IMR-90 (cell line): ENCODE measurements around the gene LDLRAD3. TPM values are rescaled to one million over a fixed set of nuclear protein-coding genes. Genes with fewer than 3 reads are reported as not detected.

Experiments
- ATAC-seq: fragments of 200-7000 bp; cut with Tn5 transposase; 2 replicates; pipeline ENCODE4 v1.9.1; 2020; ENCODE audit warnings: low read depth, mild to moderate bottlenecking, moderate library complexity
- BruUV-seq: library from RNA; stranded (reverse); fragments of 400-500 nt; replicated peaks from 2 replicates; lab custom pipeline; 2021; lab: Mats Ljungman, UMichigan
- CTCF ChIA-PET: fragments of 300-600 bp; formaldehyde crosslinking; extraction: SDS; loops from one replicate; lab custom pipeline; 2021; ENCODE audit warnings: antibody characterized with exemption; lab: Yijun Ruan, JAX
- POLR2A ChIA-PET: fragments of 300-600 bp; sonication (Branson Sonifier 250); formaldehyde crosslinking; loops from one replicate; lab custom pipeline; 2022; ENCODE audit warnings: antibody characterized with exemption; ENCODE audit not compliant: unreplicated experiment; lab: Charles Lee
- DNase-seq: peaks from one replicate; pipeline ENCODE4 v3.0.0; 2013
- H2AFZ ChIP-seq: replicated peaks from 2 replicates; pipeline ENCODE3; 2013; ENCODE audit warnings: low read length, mild to moderate bottlenecking; ENCODE audit not compliant: poor library complexity
- H2AK5ac ChIP-seq: 2 replicates; pipeline ENCODE4 v1.6.1; 2013; ENCODE audit warnings: low read depth, low read length, inconsistent platforms
- H2AK9ac ChIP-seq: replicated peaks from 2 replicates; pipeline ENCODE3; 2013; ENCODE audit warnings: mild to moderate bottlenecking, low read depth, low read length, moderate library complexity; ENCODE audit not compliant: poor library complexity
- H2BK120ac ChIP-seq: 2 replicates; pipeline ENCODE4 v1.6.1; 2013; ENCODE audit warnings: low read depth, low read length, inconsistent platforms
- H2BK15ac ChIP-seq: 3 replicates; pipeline ENCODE4 v1.6.1; 2013; ENCODE audit warnings: low read depth, low read length, inconsistent platforms
- H2BK20ac ChIP-seq: 2 replicates; pipeline ENCODE4 v1.6.1; 2013; ENCODE audit warnings: low read depth, mild to moderate bottlenecking, inconsistent platforms, low read length, moderate library complexity
- H2BK5ac ChIP-seq: 2 replicates; pipeline ENCODE4 v1.6.1; 2013; ENCODE audit warnings: mild to moderate bottlenecking, low read depth, low read length, inconsistent platforms; ENCODE audit not compliant: poor library complexity, severe bottlenecking
- H3K14ac ChIP-seq: replicated peaks from 2 replicates; pipeline ENCODE4 v1.6.1; 2013; ENCODE audit warnings: low read depth, low read length, inconsistent platforms
- H3K18ac ChIP-seq: 2 replicates; pipeline ENCODE4 v1.6.1; 2013; ENCODE audit warnings: low read depth, low read length, control low read depth
- H3K23ac ChIP-seq: 2 replicates; pipeline ENCODE4 v1.6.1; 2013; ENCODE audit warnings: low read depth, low read length, inconsistent platforms
- H3K27ac ChIP-seq: 2 replicates; pipeline ENCODE4 v1.5.1; 2013; ENCODE audit warnings: mild to moderate bottlenecking, control low read depth, low read length; ENCODE audit not compliant: insufficient read depth
- H3K27me3 ChIP-seq: 2 replicates; pipeline ENCODE4 v1.6.1; 2013; ENCODE audit warnings: low read length; ENCODE audit not compliant: control insufficient read depth, insufficient read depth
- H3K36me3 ChIP-seq: 2 replicates; pipeline ENCODE4 v1.6.1; 2013; ENCODE audit warnings: low read length, mixed read lengths; ENCODE audit not compliant: control insufficient read depth, insufficient read depth
- H3K4ac ChIP-seq: 2 replicates; pipeline ENCODE4 v1.6.1; 2013; ENCODE audit warnings: low read depth, low read length, inconsistent platforms
- H3K4me1 ChIP-seq: 2 replicates; pipeline ENCODE4 v1.6.1; 2013; ENCODE audit warnings: low read length, mixed read lengths; ENCODE audit not compliant: control insufficient read depth, insufficient read depth
- H3K4me2 ChIP-seq: 2 replicates; pipeline ENCODE4 v1.6.1; 2013; ENCODE audit warnings: low read depth, mild to moderate bottlenecking, control low read depth, low read length, moderate library complexity
- H3K4me3 ChIP-seq: 2 replicates; pipeline ENCODE4 v1.5.1; 2013; ENCODE audit warnings: low read depth, mild to moderate bottlenecking, control low read depth, low read length, moderate library complexity; ENCODE audit not compliant: insufficient read depth
- H3K56ac ChIP-seq: 2 replicates; pipeline ENCODE4 v1.6.1; 2013; ENCODE audit warnings: low read length, inconsistent platforms; ENCODE audit not compliant: insufficient read depth; ENCODE audit errors: extremely low read depth
- H3K79me1 ChIP-seq, 2 experiments: 2 replicates each; pipeline ENCODE4 v1.6.1; 2013; ENCODE audit warnings: low read length in 2 of 2, inconsistent platforms in 1 of 2, low read depth in 1 of 2
- H3K9ac ChIP-seq: 2 replicates; pipeline ENCODE4 v1.6.1; 2013; ENCODE audit warnings: low read depth, low read length, control low read depth
- H3K9me1 ChIP-seq: 2 replicates; pipeline ENCODE4 v1.6.1; 2013; ENCODE audit warnings: low read length, inconsistent platforms; ENCODE audit not compliant: insufficient read depth
- H3K9me3 ChIP-seq: 2 replicates; pipeline ENCODE4 v1.6.1; 2013; ENCODE audit warnings: low read length; ENCODE audit not compliant: control insufficient read depth, insufficient read depth
- H4K20me1 ChIP-seq: 2 replicates; pipeline ENCODE4 v1.6.1; 2013; ENCODE audit warnings: low read length, inconsistent platforms; ENCODE audit not compliant: insufficient read depth
- H4K5ac ChIP-seq: 2 replicates; pipeline ENCODE4 v1.6.1; 2013; ENCODE audit warnings: mild to moderate bottlenecking, low read depth, low read length, control low read depth
- H4K8ac ChIP-seq, 2 experiments: 2 replicates each; pipeline ENCODE4 v1.6.1; 2013; ENCODE audit warnings: low read depth in 2 of 2, low read length in 2 of 2, control low read depth in 1 of 2, inconsistent platforms in 1 of 2
- H4K91ac ChIP-seq: 2 replicates; pipeline ENCODE4 v1.6.1; 2013; ENCODE audit warnings: low read depth, low read length, inconsistent platforms; ENCODE audit not compliant: insufficient read depth
- BHLHE40 ChIP-seq: fragments of 150-350 bp; IDR thresholded peaks from 2 replicates; pipeline ENCODE4 v1.6.1; 2016; ENCODE audit warnings: mild to moderate bottlenecking, low read depth, low read length
- CEBPB ChIP-seq: IDR thresholded peaks from 2 replicates; pipeline ENCODE4 v1.6.1; 2012; ENCODE audit warnings: low read depth, low read length, improper control_type of control experiment
- CHD1 ChIP-seq: IDR thresholded peaks from 2 replicates; pipeline ENCODE4 v1.6.1; 2012; ENCODE audit warnings: low read depth, low read length, improper control_type of control experiment
- FOS ChIP-seq: fragments of 150-350 bp; IDR thresholded peaks from 2 replicates; pipeline ENCODE4 v1.6.1; 2016; ENCODE audit warnings: low read depth, low read length
- MAZ ChIP-seq: IDR thresholded peaks from 2 replicates; pipeline ENCODE4 v1.6.1; 2012; ENCODE audit warnings: low read depth, mild to moderate bottlenecking, low read length, improper control_type of control experiment, moderate library complexity, borderline replicate concordance
- RAD21 ChIP-seq: IDR thresholded peaks from 2 replicates; pipeline ENCODE4 v1.6.1; 2012; ENCODE audit warnings: low read length, improper control_type of control experiment
- RFX5 ChIP-seq: IDR thresholded peaks from 2 replicates; pipeline ENCODE4 v1.8.0; 2012; ENCODE audit warnings: low read depth, mild to moderate bottlenecking, low read length, moderate library complexity
- SMC3 ChIP-seq: fragments of 150-350 bp; IDR thresholded peaks from 2 replicates; pipeline ENCODE4 v1.6.1; 2016; ENCODE audit warnings: low read depth, mild to moderate bottlenecking, antibody characterized with exemption, low read length, moderate library complexity
- WGBS, 2 experiments: methylation state at CpG; one replicate each; pipeline versions ENCODE4 v1.1.5 to v1.1.7; 2013; ENCODE audit warnings: missing lambda C conversion rate in 2 of 2; ENCODE audit not compliant: insufficient read length in 1 of 2; ENCODE audit errors: extremely low coverage in 2 of 2; 5-methylcytosine and 5-hydroxymethylcytosine counted together
- dilution Hi-C: fragments of 300-500 bp; cut with HindIII; formaldehyde crosslinking; loops from one replicate; pipeline ENCODE4 v1.14.3; 2018; ENCODE audit warnings: low sequenced_read_pairs; ENCODE audit not compliant: unreplicated experiment
- in situ Hi-C: fragments of 300-500 bp; cut with MboI; formaldehyde crosslinking; loops from 3 replicates; pipeline ENCODE4 v1.14.3; 2019; ENCODE audit warnings: low sequenced_read_pairs, inconsistent platforms, mixed read lengths
- intact Hi-C: fragments of 100-400 bp; cut with micrococcal nuclease; formaldehyde crosslinking; loops from 2 replicates; pipeline ENCODE4 v1.10.0; 2022
- polyA plus RNA-seq, 3 experiments: library from polyadenylated mRNA; depleted of rRNA; stranded (reverse); fragments of >200 nt; gene quantifications; 2 replicates each; pipeline ENCODE4 v1.2.3, GENCODE V29; 2012; ENCODE audit warnings: low replicate concordance in 1 of 3
- total RNA-seq: library from RNA; depleted of rRNA; stranded (reverse); fragments of >200 nt; gene quantifications from 2 replicates; pipeline ENCODE4 v1.2.3, GENCODE V29; 2012
- TF ChIP-seq, protein P1 (sequence below): fragments of 150-350 bp; IDR thresholded peaks from 2 replicates; pipeline ENCODE4 v1.6.1; 2017; ENCODE audit warnings: mild to moderate bottlenecking, antibody characterized with exemption, low read length, low read depth

The LDLRAD3 gene
- total and polyA plus RNA-seq, 2 of the 4 experiments (the other 2 are of a cell fraction): 2.7 to 6.4 TPM

GRCh38 chr11:36240173-36240572, 296.3 kb downstream of the LDLRAD3 start:
- BruUV-seq: no TSS peak
- no peak overlapping the region for H2BK120ac ChIP-seq
- H2AK5ac ChIP-seq: no peak overlapping the region
- no peak overlapping the region for H2BK5ac ChIP-seq
- no peaks in the 10 kb centered on the region for H3K79me1 ChIP-seq
- H3K36me3 ChIP-seq: no peaks in the 10 kb centered on the region
- no peak overlapping the region for H3K56ac ChIP-seq
- H4K5ac ChIP-seq: no peak overlapping the region
- H3K18ac ChIP-seq: no peak overlapping the region
- H2BK20ac ChIP-seq: no peak overlapping the region
- DNase-seq: peak; percentile 15
- 25% methylated on average over 1 of the region's 4 CpGs; no CpG with 5 or more reads in 1 of the 2 experiments for WGBS, 2 experiments
- no peak overlapping the region for H3K4ac ChIP-seq
- ChIA-PET POLR2A (no interaction called here), CTCF (interaction anchor here (1.0 kb wide), 1 partner anchor 9 kb away, joined by 4 read pairs; no protein-coding TSS in a partner anchor)
- no peak overlapping the region for H2AK9ac ChIP-seq
- intact Hi-C loops: no loop called here
- TF ChIP-seq BHLHE40: no peak
- no peak for TF ChIP-seq RFX5
- TF ChIP-seq SMC3: no peak
- TF ChIP-seq FOS: no peak
- TF ChIP-seq CHD1: no peak
- no peak for TF ChIP-seq RAD21
- no peak for TF ChIP-seq CEBPB
- TF ChIP-seq, protein P1, sequence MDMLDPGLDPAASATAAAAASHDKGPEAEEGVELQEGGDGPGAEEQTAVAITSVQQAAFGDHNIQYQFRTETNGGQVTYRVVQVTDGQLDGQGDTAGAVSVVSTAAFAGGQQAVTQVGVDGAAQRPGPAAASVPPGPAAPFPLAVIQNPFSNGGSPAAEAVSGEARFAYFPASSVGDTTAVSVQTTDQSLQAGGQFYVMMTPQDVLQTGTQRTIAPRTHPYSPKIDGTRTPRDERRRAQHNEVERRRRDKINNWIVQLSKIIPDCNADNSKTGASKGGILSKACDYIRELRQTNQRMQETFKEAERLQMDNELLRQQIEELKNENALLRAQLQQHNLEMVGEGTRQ: no peak
- TF ChIP-seq MAZ: no peak
- no peak overlapping the region for H3K4me2 ChIP-seq
- no peak overlapping the region for H3K27ac ChIP-seq
- in situ Hi-C loops: no loop called here
- H3K4me3 ChIP-seq: no peak overlapping the region
- peaks cover 2% of the 10 kb centered on the region; the same call in 1 of the 2 replicates for H3K9me1 ChIP-seq
- H3K14ac ChIP-seq: no peak overlapping the region
- H3K9ac ChIP-seq: no peak overlapping the region
- dilution Hi-C loops: no loop called here
- H2AFZ ChIP-seq: no peak overlapping the region
- no peak overlapping the region for H2BK15ac ChIP-seq
- no peak overlapping the region for H4K8ac ChIP-seq
- no peaks in the 10 kb centered on the region for H4K20me1 ChIP-seq
- no peaks in the 10 kb centered on the region; the same call in 1 of the 2 replicates for H3K9me3 ChIP-seq
- peaks cover 16% of the 10 kb centered on the region for H3K27me3 ChIP-seq
- no peak overlapping the region for H3K23ac ChIP-seq
- no peak for ATAC-seq
- no peak overlapping the region for H4K91ac ChIP-seq
- no peaks in the 10 kb centered on the region for H3K4me1 ChIP-seq
